Nucleus accumbens (tissue), 56 donors: Measurements from ENCODE around the gene COL6A2.
"Not testable (repeated sequence)": the region's sequence is repeated elsewhere in the genome, so short reads cannot be mapped to it uniquely, and the experiment has no call there.

Experiments used
- DNase-seq, 56 donors: peaks; one replicate each; lab custom pipeline; 2025; lab: John Stamatoyannopoulos, UW

COL6A2 gene

GRCh38 chr21:46059711-46060455, 38.0 kb upstream of the COL6A2 start:
- DNase-seq, result not testable (repeated sequence)

GRCh38 chr21:46060596-46061061, 37.3 kb upstream of the COL6A2 start:
- no peak for DNase-seq

- DNase-seq, result no peak
Measured at GRCh38 chr21:46061063-46061462, 36.8 kb upstream of the COL6A2 start.

- DNase-seq, result no peak
Measured at GRCh38 chr21:46061518-46061917, 36.4 kb upstream of the COL6A2 start.

- no peak for DNase-seq
Measured at GRCh38 chr21:46061950-46062349, 36.0 kb upstream of the COL6A2 start.

GRCh38 chr21:46062471-46063211, 35.3 kb upstream of the COL6A2 start:
- no peak for DNase-seq

- no peak for DNase-seq
Measured at GRCh38 chr21:46063227-46063626, 34.7 kb upstream of the COL6A2 start.

- no peak for DNase-seq
Measured at GRCh38 chr21:46063734-46064680, 33.9 kb upstream of the COL6A2 start.

- DNase-seq, result no peak
Measured at GRCh38 chr21:46064870-46065214, 33.1 kb upstream of the COL6A2 start.

GRCh38 chr21:46065215-46065913, 32.5 kb upstream of the COL6A2 start:
- no peak for DNase-seq

GRCh38 chr21:46065914-46066551, 31.9 kb upstream of the COL6A2 start:
- DNase-seq, result no peak

- DNase-seq, result no peak
Measured at GRCh38 chr21:46066591-46067331, 31.2 kb upstream of the COL6A2 start.

- no peak for DNase-seq
Measured at GRCh38 chr21:46067505-46068201, 30.3 kb upstream of the COL6A2 start.

GRCh38 chr21:46068516-46069079, 29.3 kb upstream of the COL6A2 start:
- no peak for DNase-seq

- DNase-seq, result no peak
Measured at GRCh38 chr21:46069166-46069565, 28.7 kb upstream of the COL6A2 start.

GRCh38 chr21:46069719-46070279, 28.1 kb upstream of the COL6A2 start:
- no peak for DNase-seq

- no peak for DNase-seq
Measured at GRCh38 chr21:46071082-46071481, 26.8 kb upstream of the COL6A2 start.

GRCh38 chr21:46076724-46077123, 21.2 kb upstream of the COL6A2 start:
- not testable (repeated sequence) for DNase-seq
